Measurements from ENCODE around the gene TAS2R38.

Gene TAS2R38

DNA sequence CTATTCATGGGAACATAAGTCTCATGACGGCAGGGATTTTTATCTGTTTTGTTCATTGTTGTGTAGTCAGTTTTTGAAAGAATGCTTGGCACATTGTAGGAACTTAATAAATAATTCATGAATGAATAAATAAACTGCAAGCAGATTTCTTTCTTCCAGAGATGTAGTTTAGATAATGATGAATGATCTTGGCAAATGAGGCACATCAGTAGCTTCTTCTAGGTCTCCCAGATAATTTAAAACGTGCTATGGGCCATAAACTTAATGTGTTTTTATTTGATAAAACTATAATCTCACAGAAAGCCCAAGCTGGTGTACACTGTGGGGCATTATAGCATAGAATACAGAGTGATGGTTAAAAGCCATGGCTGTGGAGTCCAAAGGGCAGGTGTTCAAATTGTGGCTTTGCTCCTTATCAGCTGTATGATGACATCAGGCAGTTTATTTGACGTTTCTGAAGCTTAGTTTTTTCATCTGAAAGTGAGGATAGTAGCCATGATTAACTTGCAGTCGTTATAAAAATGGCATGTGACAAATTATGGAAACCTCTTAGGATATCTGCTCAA is 25.6 kb upstream of the TAS2R38 start:
- Histone ChIP-seq H3K27me3 (replicated peaks; ENCODE audit: control insufficient read depth, insufficient read depth, low read length) (no peaks in the 10 kb centered on the region), H3K36me3 (ENCODE audit: control insufficient read depth, insufficient read depth, low read length) (no peaks in the 10 kb centered on the region), H3K4me3 (replicated peaks; ENCODE audit: low read depth, low read length) (no peak overlapping the region)
- DNase-seq (ENCODE audit: extremely low read depth, insufficient read length) = no peak
- TF ChIP-seq, protein P1, sequence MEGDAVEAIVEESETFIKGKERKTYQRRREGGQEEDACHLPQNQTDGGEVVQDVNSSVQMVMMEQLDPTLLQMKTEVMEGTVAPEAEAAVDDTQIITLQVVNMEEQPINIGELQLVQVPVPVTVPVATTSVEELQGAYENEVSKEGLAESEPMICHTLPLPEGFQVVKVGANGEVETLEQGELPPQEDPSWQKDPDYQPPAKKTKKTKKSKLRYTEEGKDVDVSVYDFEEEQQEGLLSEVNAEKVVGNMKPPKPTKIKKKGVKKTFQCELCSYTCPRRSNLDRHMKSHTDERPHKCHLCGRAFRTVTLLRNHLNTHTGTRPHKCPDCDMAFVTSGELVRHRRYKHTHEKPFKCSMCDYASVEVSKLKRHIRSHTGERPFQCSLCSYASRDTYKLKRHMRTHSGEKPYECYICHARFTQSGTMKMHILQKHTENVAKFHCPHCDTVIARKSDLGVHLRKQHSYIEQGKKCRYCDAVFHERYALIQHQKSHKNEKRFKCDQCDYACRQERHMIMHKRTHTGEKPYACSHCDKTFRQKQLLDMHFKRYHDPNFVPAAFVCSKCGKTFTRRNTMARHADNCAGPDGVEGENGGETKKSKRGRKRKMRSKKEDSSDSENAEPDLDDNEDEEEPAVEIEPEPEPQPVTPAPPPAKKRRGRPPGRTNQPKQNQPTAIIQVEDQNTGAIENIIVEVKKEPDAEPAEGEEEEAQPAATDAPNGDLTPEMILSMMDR (IDR thresholded peaks at IDR 0.05; ENCODE audit: insufficient read depth, low read length, poor library complexity, severe bottlenecking) = no peak

DNA sequence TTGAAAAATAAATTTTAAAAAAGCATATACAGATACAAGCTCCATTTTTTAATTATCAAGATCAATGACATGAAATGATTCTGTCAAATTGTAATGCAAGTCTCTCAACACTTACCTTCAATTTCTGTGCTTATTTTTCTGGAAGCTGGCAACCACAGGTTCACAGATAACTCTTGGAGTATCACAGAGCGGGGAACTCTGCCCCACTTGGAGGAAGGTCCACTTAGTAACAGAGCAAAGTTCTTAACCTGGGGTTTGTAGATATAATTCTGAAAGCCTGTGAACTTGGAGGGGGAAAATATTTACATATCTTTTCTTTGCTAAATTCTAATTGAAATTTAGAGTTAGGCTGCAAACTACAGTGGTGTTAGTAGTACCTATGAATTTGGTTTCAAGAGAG is 19.8 kb upstream of the TAS2R38 start:
- DNase-seq (ENCODE audit: extremely low read depth, insufficient read length) = no peak
- Histone ChIP-seq H3K4me3 (replicated peaks; ENCODE audit: low read depth, low read length) (no peak overlapping the region), H3K27me3 (replicated peaks; ENCODE audit: control insufficient read depth, insufficient read depth, low read length) (no peaks in the 10 kb centered on the region), H3K36me3 (ENCODE audit: control insufficient read depth, insufficient read depth, low read length) (no peaks in the 10 kb centered on the region)
- TF ChIP-seq, protein P1 (IDR thresholded peaks at IDR 0.05; ENCODE audit: insufficient read depth, low read length, poor library complexity, severe bottlenecking) = no peak

DNA sequence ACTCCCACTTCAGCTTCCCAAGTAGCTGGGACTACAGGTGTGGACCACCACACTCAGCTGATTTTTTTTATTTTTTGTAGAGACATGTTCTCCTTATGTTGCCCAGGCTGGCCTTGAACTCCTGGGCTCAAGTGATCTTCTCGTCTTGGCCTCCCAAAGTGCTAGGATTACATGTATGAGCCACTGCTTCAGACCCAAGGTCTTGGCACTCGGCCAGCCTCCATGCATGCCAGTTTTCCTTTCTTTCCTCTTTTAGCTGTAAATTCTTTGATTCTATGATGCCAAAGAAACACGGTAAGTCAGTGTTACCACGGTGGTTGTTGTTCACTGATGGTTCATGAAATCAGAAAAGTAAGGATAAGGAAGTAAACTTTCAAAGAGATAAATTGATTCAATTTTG is 19.1 kb upstream of the TAS2R38 start:
- no peak overlapping the region for H3K4me3 ChIP-seq (replicated peaks; ENCODE audit: low read depth, low read length)
- H3K36me3 ChIP-seq (ENCODE audit: control insufficient read depth, insufficient read depth, low read length) = no peaks in the 10 kb centered on the region
- TF ChIP-seq, protein P1 (IDR thresholded peaks at IDR 0.05; ENCODE audit: insufficient read depth, low read length, poor library complexity, severe bottlenecking) = no peak
- no peak for DNase-seq (ENCODE audit: extremely low read depth, insufficient read length)
- no peaks in the 10 kb centered on the region for H3K27me3 ChIP-seq (replicated peaks; ENCODE audit: control insufficient read depth, insufficient read depth, low read length)

DNA sequence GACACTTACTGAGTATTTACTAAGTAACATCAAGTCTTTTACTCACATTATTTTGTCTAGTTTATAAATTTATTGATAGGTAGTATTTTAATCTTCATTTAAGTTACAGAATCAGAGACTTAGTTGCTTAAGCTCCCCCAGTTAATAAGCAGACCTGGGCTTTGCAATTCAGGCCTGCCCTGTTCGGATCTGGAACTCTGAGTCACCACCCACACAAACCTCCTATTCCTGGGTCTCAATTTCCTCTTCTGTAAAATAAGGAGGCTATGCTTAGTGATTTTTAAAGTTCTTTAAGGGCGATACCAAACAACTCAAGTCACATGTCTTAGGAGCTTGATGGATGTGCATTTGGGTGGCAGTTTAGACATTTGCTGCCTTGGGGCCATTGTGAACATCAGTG is 18.6 kb upstream of the TAS2R38 start:
- Histone ChIP-seq H3K4me3 (replicated peaks; ENCODE audit: low read depth, low read length) (no peak overlapping the region), H3K27me3 (replicated peaks; ENCODE audit: control insufficient read depth, insufficient read depth, low read length) (no peaks in the 10 kb centered on the region), H3K36me3 (ENCODE audit: control insufficient read depth, insufficient read depth, low read length) (no peaks in the 10 kb centered on the region)
- DNase-seq (ENCODE audit: extremely low read depth, insufficient read length) = no peak
- TF ChIP-seq, protein P1 (IDR thresholded peaks at IDR 0.05; ENCODE audit: insufficient read depth, low read length, poor library complexity, severe bottlenecking) = no peak

DNA sequence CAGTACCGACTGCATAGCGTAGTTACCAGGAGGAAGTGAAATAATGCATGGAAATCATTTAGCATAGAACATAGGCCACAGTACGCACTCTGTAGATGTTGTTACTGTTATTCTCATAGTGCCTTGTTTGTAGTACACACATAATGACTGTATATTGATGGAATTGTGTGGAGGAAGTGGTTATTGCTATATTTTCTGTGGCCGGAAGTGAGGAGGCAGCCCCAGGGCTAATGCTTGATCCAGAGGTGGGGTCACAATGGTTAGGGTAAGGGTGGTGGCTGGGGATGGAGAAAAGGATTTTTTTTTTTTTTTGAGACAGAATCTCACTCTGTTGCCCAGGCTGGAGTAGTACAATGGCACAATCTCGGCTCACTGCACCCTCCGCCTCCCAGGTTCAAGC is 17.6 kb upstream of the TAS2R38 start:
- Histone ChIP-seq H3K27me3 (replicated peaks; ENCODE audit: control insufficient read depth, insufficient read depth, low read length) (no peaks in the 10 kb centered on the region), H3K36me3 (ENCODE audit: control insufficient read depth, insufficient read depth, low read length) (no peaks in the 10 kb centered on the region), H3K4me3 (replicated peaks; ENCODE audit: low read depth, low read length) (no peak overlapping the region)
- TF ChIP-seq, protein P1 (IDR thresholded peaks at IDR 0.05; ENCODE audit: insufficient read depth, low read length, poor library complexity, severe bottlenecking) = no peak
- no peak for DNase-seq (ENCODE audit: extremely low read depth, insufficient read length)

All from GM06990 (cell line).